OCI-LY7 (cell line): ENCODE data around the gene GEN1. TPM values are rescaled to one million over a fixed set of nuclear protein-coding genes. Genes with fewer than 3 reads are reported as not detected.

Experiments used
- BruUV-seq: library from RNA; stranded (reverse); fragments of 400-500 nt; replicated peaks from 2 replicates; lab custom pipeline; 2021; lab: Mats Ljungman, UMichigan
- CTCF ChIA-PET: fragments of 300-600 bp; sonication (Branson Sonifier 250); formaldehyde crosslinking; loops from one replicate; lab custom pipeline; 2022; ENCODE audit warnings: antibody characterized with exemption; ENCODE audit not compliant: unreplicated experiment; lab: Charles Lee
- POLR2A ChIA-PET: fragments of 300-600 bp; sonication (Branson Sonifier 250); formaldehyde crosslinking; loops from one replicate; lab custom pipeline; 2022; ENCODE audit warnings: antibody characterized with exemption; lab: Charles Lee
- DNase-seq: peaks from one replicate; pipeline ENCODE4 v3.0.0-alpha.2; 2015; ENCODE audit warnings: low spot score
- H2AFZ ChIP-seq: fragments of 200-600 bp; sonication (generic), shearing (Covaris generic); 2 replicates; pipeline ENCODE4 v1.6.1; 2014; ENCODE audit warnings: mild to moderate bottlenecking, antibody characterized with exemption, low read length, moderate library complexity
- H3K27ac ChIP-seq: fragments of 200-600 bp; sonication (generic); 2 replicates; pipeline ENCODE4 v1.5.1; 2014; ENCODE audit warnings: mixed run types, low read depth, mild to moderate bottlenecking, moderate library complexity, low read length, inconsistent platforms; ENCODE audit not compliant: poor library complexity, severe bottlenecking
- H3K36me3 ChIP-seq: fragments of 200-600 bp; sonication (generic); 2 replicates; pipeline ENCODE4 v1.6.1; 2014; ENCODE audit warnings: mild to moderate bottlenecking, antibody characterized with exemption, low read length, moderate library complexity, mixed read lengths; ENCODE audit not compliant: insufficient read depth
- H3K4me1 ChIP-seq: fragments of 200-600 bp; sonication (generic); 2 replicates; pipeline ENCODE4 v1.5.1; 2014; ENCODE audit warnings: mild to moderate bottlenecking, low read length; ENCODE audit not compliant: insufficient read depth, poor library complexity, severe bottlenecking
- H3K4me2 ChIP-seq: fragments of 200-600 bp; sonication (generic); 2 replicates; pipeline ENCODE4 v1.6.1; 2014; ENCODE audit warnings: mild to moderate bottlenecking, low read length
- H3K4me3 ChIP-seq: fragments of 200-600 bp; sonication (generic); 2 replicates; pipeline ENCODE4 v1.5.1; 2014; ENCODE audit warnings: mild to moderate bottlenecking, low read depth, low read length; ENCODE audit not compliant: poor library complexity, severe bottlenecking
- H3K79me2 ChIP-seq: fragments of 200-600 bp; sonication (generic); 2 replicates; pipeline ENCODE4 v1.6.1; 2016; ENCODE audit warnings: low read depth, mild to moderate bottlenecking, low read length, moderate library complexity, mixed read lengths; ENCODE audit not compliant: insufficient read depth
- H3K9me2 ChIP-seq: fragments of 200-600 bp; sonication (generic); 2 replicates; pipeline ENCODE4 v1.6.1; 2016; ENCODE audit warnings: mild to moderate bottlenecking, low read length, mixed read lengths; ENCODE audit not compliant: insufficient read depth
- H3K9me3 ChIP-seq: fragments of 200-600 bp; sonication (generic); 2 replicates; pipeline ENCODE4 v1.6.1; 2014; ENCODE audit warnings: mild to moderate bottlenecking, mixed run types, low read length, mixed read lengths
- H4K20me1 ChIP-seq: fragments of 200-600 bp; sonication (generic); 2 replicates; pipeline ENCODE4 v1.6.1; 2014; ENCODE audit warnings: mild to moderate bottlenecking, antibody characterized with exemption, low read length, moderate library complexity, mixed read lengths; ENCODE audit not compliant: insufficient read depth
- CTCF ChIP-seq: fragments of 200-600 bp; sonication (generic); conservative IDR thresholded peaks from 2 replicates; pipeline ENCODE4 v1.5.1; 2014; ENCODE audit warnings: mild to moderate bottlenecking, antibody characterized with exemption, low read length, moderate library complexity, mixed read lengths
- EZH2phosphoT487 ChIP-seq: fragments of 200-600 bp; sonication (generic); IDR thresholded peaks from 2 replicates; pipeline ENCODE4 v1.6.1; 2018; ENCODE audit warnings: low read depth, borderline replicate concordance, mild to moderate bottlenecking, mixed run types, antibody characterized with exemption, low read length, moderate library complexity, mixed read lengths
- intact Hi-C: fragments of 100-400 bp; cut with micrococcal nuclease; formaldehyde crosslinking; loops from one replicate; pipeline ENCODE4 v1.10.0; 2022; ENCODE audit not compliant: unreplicated experiment
- total RNA-seq, 2 experiments: library from RNA; depleted of rRNA in 1 of 2; stranded (reverse); fragments of >200 nt in 1 of 2; shearing (Covaris generic) in 1 of 2; gene quantifications; 2 replicates each; pipeline ENCODE4 v1.2.3, GENCODE V29; 2014 to 2022

GEN1 gene
- total RNA-seq, 2 experiments from 2014 or later, result 52.5 to 112 TPM

GRCh38 chr2:17788773-17789172, 34.8 kb downstream of the GEN1 start:
- H4K20me1 ChIP-seq, result no peaks in the 10 kb centered on the region
- no peak overlapping the region for H3K4me2 ChIP-seq
- H2AFZ ChIP-seq, result no peak overlapping the region
- no TSS peak for BruUV-seq
- H3K79me2 ChIP-seq, result no peaks in the 10 kb centered on the region
- H3K4me1 ChIP-seq, result no peaks in the 10 kb centered on the region
- CTCF ChIA-PET, result no interaction called here
- H3K27ac ChIP-seq, result no peak overlapping the region
- H3K4me3 ChIP-seq, result no peak overlapping the region
- H3K9me2 ChIP-seq, result no peaks in the 10 kb centered on the region
- TF ChIP-seq EZH2phosphoT487 (no peak), CTCF (no peak)
- no peaks in the 10 kb centered on the region for H3K9me3 ChIP-seq
- DNase-seq, result no peak
- intact Hi-C loops, result no loop called here
- POLR2A ChIA-PET, result interaction anchor here (0.9 to 1.3 kb wide), 2 partner anchors 14 to 15 kb away, joined by 3 to 4 read pairs; no protein-coding TSS in a partner anchor
- peaks cover 15% of the 10 kb centered on the region for H3K36me3 ChIP-seq

- H3K9me3 ChIP-seq, result no peaks in the 10 kb centered on the region
- H3K79me2 ChIP-seq, result no peaks in the 10 kb centered on the region
- no peaks in the 10 kb centered on the region for H3K4me1 ChIP-seq
- intact Hi-C loops, result no loop called here
- H3K36me3 ChIP-seq, result no peaks in the 10 kb centered on the region
- no peaks in the 10 kb centered on the region for H3K9me2 ChIP-seq
- ChIA-PET POLR2A (interaction anchor here (0.6 kb wide), 1 partner anchor 18 kb away, joined by 3 read pairs; no protein-coding TSS in a partner anchor), CTCF (no interaction called here)
- H4K20me1 ChIP-seq, result no peaks in the 10 kb centered on the region
- TF ChIP-seq CTCF, result no peak
- TF ChIP-seq EZH2phosphoT487, result no peak
- DNase-seq, result no peak
- H3K27ac ChIP-seq, result no peak overlapping the region
- no peak overlapping the region for H2AFZ ChIP-seq
- H3K4me3 ChIP-seq, result no peak overlapping the region
- BruUV-seq, result no TSS peak
- H3K4me2 ChIP-seq, result no peak overlapping the region
These were observed 36.6 kb downstream of the GEN1 start for GRCh38 chr2:17790536-17790935.

GRCh38 chr2:17791121-17791816, 37.3 kb downstream of the GEN1 start:
- TF ChIP-seq CTCF, result no peak
- Histone ChIP-seq H4K20me1 (no peaks in the 10 kb centered on the region), H3K4me2 (no peak overlapping the region), H3K4me3 (no peak overlapping the region), H3K79me2 (no peaks in the 10 kb centered on the region), H3K4me1 (no peaks in the 10 kb centered on the region), H3K9me3 (no peaks in the 10 kb centered on the region), H3K9me2 (no peaks in the 10 kb centered on the region), H3K36me3 (no peaks in the 10 kb centered on the region), H3K27ac (no peak overlapping the region), H2AFZ (no peak overlapping the region)
- intact Hi-C loops, result no loop called here
- no TSS peak for BruUV-seq
- no peak for DNase-seq
- CTCF ChIA-PET, result no interaction called here
- POLR2A ChIA-PET, result interaction anchor here (0.6 kb wide), 1 partner anchor 17 kb away, joined by 3 read pairs; no protein-coding TSS in a partner anchor
